ENCODE measurements around the gene HDDC2.

DNA sequence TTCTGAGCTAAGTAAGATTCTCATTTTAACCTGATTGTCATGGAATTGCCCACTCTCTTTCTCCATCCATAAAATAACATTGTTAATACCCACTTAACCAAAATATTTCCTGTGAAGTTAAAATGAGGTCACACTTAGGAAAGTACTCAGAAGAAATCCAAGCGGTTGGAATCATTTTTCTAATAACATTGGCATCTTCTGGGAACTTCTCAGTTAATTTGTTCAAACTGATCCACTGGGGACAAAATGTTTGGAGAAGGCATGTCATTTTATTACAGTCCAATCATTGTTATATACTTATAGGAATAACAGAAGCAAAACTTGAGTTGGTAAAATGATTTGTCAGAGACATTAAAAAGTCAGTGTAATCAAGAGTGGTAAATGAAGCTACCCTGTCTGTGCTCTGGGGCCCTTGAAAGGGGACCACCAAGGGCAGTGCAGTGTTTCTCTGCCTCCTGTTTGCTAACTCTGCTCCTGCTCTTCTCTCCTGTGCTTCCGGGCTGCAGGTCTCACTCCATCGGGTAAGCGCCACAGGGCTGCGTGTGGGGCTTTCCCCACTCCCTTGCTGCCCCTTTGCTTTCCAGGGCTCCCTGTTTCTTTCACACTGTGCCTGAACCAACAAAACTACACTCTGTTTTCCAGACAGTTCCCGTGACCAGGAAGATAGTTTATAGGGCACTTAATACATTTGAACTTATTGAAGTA lies 50.1 kb downstream of the HDDC2 start:
- TF ChIP-seq, protein P1, sequence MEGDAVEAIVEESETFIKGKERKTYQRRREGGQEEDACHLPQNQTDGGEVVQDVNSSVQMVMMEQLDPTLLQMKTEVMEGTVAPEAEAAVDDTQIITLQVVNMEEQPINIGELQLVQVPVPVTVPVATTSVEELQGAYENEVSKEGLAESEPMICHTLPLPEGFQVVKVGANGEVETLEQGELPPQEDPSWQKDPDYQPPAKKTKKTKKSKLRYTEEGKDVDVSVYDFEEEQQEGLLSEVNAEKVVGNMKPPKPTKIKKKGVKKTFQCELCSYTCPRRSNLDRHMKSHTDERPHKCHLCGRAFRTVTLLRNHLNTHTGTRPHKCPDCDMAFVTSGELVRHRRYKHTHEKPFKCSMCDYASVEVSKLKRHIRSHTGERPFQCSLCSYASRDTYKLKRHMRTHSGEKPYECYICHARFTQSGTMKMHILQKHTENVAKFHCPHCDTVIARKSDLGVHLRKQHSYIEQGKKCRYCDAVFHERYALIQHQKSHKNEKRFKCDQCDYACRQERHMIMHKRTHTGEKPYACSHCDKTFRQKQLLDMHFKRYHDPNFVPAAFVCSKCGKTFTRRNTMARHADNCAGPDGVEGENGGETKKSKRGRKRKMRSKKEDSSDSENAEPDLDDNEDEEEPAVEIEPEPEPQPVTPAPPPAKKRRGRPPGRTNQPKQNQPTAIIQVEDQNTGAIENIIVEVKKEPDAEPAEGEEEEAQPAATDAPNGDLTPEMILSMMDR (IDR thresholded peaks at IDR 0.05) = no peak
- TF ChIP-seq POLR2A (IDR thresholded peaks at IDR 0.05) = no peak

All from adrenal gland (tissue), 5 donors.